ENCODE results near the gene TIGD7. TPM values are rescaled to one million over a fixed set of nuclear protein-coding genes. Genes with fewer than 3 reads are reported as not detected.

TIGD7 gene
- polyA plus RNA-seq, 2 of the 4 experiments (the other 2 are of a cell fraction) = 1.8 to 4.3 TPM

DNA sequence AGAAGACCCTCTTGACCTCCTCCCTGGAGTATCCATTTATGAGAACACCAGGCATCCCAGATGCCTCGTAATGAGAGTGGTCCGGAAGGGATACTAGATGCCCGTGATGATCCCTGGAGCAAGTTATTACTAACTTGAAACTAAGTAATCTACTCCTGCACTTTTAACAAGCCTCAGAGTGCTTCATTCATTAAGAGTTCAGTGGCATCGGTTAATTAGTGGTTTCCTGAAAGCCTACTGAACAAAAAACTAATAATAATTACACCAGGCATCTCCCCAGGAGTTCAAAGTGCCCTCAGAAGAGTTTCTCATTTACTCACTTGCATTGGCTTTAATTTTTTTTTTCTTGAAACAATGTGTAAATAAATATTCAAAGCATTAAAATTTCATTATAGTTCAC, 22.3 kb upstream of the TIGD7 start:
- Histone ChIP-seq H3K27ac (no peak overlapping the region), H3K4me1 (no peaks in the 10 kb centered on the region), H3K9me3 (peaks cover 63% of the 10 kb centered on the region), H3K4me3 (no peak overlapping the region), H3K4me2 (no peak overlapping the region)
- POLR2A ChIA-PET = no interaction called here
- CTCF ChIA-PET = no interaction called here
- ATAC-seq = no peak
- no peak for FAIRE-seq
- TF ChIP-seq JUN (IDR thresholded peaks at IDR 0.05) (no peak), NFE2L2 (conservative IDR thresholded peaks at IDR 0.05; ENCODE audit: low read length) (no peak), ZNF302 (CRISPR knock-in tag; IDR thresholded peaks at IDR 0.05) (no peak), MAFK (IDR thresholded peaks at IDR 0.05; ENCODE audit: partially characterized antibody) (no peak), POLR2AphosphoS2 (conservative IDR thresholded peaks at IDR 0.05; ENCODE audit: low read length) (no peak), HOXB13 (CRISPR knock-in tag; IDR thresholded peaks at IDR 0.05; ENCODE audit: low read depth) (no peak), HEYL (CRISPR knock-in tag; IDR thresholded peaks at IDR 0.05) (no peak), RCOR1 (IDR thresholded peaks at IDR 0.05; ENCODE audit: low read depth, low read length) (no peak), ESRRA (IDR thresholded peaks at IDR 0.05; ENCODE audit: borderline replicate concordance, low read length) (no peak), PHF8 (IDR thresholded peaks at IDR 0.05; ENCODE audit: borderline replicate concordance, low read depth) (no peak), SMC3 (IDR thresholded peaks at IDR 0.05) (no peak), CEBPB (IDR thresholded peaks at IDR 0.05) (no peak)
- TF ChIP-seq, protein P1, sequence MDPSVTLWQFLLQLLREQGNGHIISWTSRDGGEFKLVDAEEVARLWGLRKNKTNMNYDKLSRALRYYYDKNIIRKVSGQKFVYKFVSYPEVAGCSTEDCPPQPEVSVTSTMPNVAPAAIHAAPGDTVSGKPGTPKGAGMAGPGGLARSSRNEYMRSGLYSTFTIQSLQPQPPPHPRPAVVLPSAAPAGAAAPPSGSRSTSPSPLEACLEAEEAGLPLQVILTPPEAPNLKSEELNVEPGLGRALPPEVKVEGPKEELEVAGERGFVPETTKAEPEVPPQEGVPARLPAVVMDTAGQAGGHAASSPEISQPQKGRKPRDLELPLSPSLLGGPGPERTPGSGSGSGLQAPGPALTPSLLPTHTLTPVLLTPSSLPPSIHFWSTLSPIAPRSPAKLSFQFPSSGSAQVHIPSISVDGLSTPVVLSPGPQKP (IDR thresholded peaks at IDR 0.05; ENCODE audit: low read depth, low read length) = no peak
- TF ChIP-seq, protein P2, sequence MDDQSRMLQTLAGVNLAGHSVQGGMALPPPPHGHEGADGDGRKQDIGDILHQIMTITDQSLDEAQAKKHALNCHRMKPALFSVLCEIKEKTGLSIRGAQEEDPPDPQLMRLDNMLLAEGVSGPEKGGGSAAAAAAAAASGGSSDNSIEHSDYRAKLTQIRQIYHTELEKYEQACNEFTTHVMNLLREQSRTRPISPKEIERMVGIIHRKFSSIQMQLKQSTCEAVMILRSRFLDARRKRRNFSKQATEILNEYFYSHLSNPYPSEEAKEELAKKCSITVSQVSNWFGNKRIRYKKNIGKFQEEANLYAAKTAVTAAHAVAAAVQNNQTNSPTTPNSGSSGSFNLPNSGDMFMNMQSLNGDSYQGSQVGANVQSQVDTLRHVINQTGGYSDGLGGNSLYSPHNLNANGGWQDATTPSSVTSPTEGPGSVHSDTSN (IDR thresholded peaks at IDR 0.05) = no peak
- 14% methylated on average over 4 of the region's 4 CpGs for WGBS (ENCODE audit: missing lambda C conversion rate)
- DNase-seq (ENCODE audit: low read depth in 1 of 2, low spot score in 1 of 2) = no peak

DNA sequence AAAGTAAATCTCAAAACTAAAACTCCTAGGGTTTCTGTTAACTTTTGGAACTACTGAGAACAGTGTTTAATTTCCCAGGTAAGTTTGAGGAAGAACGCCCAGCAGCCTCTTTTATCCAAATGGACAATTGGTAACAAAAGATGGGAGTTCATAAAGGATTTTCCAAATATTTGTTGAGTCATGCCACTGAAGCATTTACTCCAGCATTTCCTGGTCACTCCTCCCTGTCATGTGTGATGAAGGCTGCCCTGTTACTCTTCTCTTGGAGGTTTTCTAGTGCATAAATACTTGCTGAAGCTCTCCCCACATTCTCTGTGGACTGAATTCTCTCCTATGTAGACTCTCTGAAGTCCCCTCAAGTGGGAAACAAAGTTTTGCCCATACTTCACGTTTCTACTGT, 16.6 kb upstream of the TIGD7 start:
- no peak for FAIRE-seq
- H3K4me1 ChIP-seq = no peaks in the 10 kb centered on the region
- WGBS (ENCODE audit: missing lambda C conversion rate) = 30% methylated on average over 2 of the region's 2 CpGs
- no peak for ATAC-seq
- no peak overlapping the region for H3K4me2 ChIP-seq
- ChIA-PET CTCF (no interaction called here), POLR2A (no interaction called here)
- TF ChIP-seq GATA3 (IDR thresholded peaks at IDR 0.05; ENCODE audit: borderline replicate concordance) (no peak), FOXS1 (CRISPR knock-in tag; IDR thresholded peaks at IDR 0.05) (no peak), NFE2L2 (conservative IDR thresholded peaks at IDR 0.05; ENCODE audit: low read length) (peak; percentile 63; the same call in 1 of the 2 replicates), ZSCAN20 (CRISPR knock-in tag; IDR thresholded peaks at IDR 0.05) (no peak), ZNF302 (CRISPR knock-in tag; IDR thresholded peaks at IDR 0.05) (no peak)
- TF ChIP-seq, protein P3, sequence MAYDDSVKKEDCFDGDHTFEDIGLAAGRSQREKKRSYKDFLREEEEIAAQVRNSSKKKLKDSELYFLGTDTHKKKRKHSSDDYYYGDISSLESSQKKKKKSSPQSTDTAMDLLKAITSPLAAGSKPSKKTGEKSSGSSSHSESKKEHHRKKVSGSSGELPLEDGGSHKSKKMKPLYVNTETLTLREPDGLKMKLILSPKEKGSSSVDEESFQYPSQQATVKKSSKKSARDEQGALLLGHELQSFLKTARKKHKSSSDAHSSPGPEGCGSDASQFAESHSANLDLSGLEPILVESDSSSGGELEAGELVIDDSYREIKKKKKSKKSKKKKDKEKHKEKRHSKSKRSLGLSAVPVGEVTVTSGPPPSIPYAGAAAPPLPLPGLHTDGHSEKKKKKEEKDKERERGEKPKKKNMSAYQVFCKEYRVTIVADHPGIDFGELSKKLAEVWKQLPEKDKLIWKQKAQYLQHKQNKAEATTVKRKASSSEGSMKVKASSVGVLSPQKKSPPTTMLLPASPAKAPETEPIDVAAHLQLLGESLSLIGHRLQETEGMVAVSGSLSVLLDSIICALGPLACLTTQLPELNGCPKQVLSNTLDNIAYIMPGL (CRISPR knock-in tag; IDR thresholded peaks at IDR 0.05; ENCODE audit: borderline replicate concordance) = no peak
- TF ChIP-seq, protein P4, sequence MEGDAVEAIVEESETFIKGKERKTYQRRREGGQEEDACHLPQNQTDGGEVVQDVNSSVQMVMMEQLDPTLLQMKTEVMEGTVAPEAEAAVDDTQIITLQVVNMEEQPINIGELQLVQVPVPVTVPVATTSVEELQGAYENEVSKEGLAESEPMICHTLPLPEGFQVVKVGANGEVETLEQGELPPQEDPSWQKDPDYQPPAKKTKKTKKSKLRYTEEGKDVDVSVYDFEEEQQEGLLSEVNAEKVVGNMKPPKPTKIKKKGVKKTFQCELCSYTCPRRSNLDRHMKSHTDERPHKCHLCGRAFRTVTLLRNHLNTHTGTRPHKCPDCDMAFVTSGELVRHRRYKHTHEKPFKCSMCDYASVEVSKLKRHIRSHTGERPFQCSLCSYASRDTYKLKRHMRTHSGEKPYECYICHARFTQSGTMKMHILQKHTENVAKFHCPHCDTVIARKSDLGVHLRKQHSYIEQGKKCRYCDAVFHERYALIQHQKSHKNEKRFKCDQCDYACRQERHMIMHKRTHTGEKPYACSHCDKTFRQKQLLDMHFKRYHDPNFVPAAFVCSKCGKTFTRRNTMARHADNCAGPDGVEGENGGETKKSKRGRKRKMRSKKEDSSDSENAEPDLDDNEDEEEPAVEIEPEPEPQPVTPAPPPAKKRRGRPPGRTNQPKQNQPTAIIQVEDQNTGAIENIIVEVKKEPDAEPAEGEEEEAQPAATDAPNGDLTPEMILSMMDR (IDR thresholded peaks at IDR 0.05) = no peak
- H3K4me3 ChIP-seq = no peak overlapping the region
- peaks cover 97% of the 10 kb centered on the region for H3K9me3 ChIP-seq
- H3K27ac ChIP-seq = no peak overlapping the region
- peak in 1 of 2 experiments; percentile 40 for DNase-seq (ENCODE audit: low read depth in 1 of 2, low spot score in 1 of 2)
